Neural cell (in vitro differentiated cells): ENCODE data around the gene PYGM. TPM values are rescaled to one million over a fixed set of nuclear protein-coding genes. Genes with fewer than 3 reads are reported as not detected.

Experiments used
- H2AFZ ChIP-seq: fragments of 200-600, 300-800 bp; sonication (generic), shearing (Covaris generic); 2 replicates; pipeline ENCODE4 v1.6.0; 2014; ENCODE audit warnings: low read depth, mild to moderate bottlenecking, antibody characterized with exemption, low read length, moderate library complexity
- H3F3A ChIP-seq: fragments of 200-600 bp; shearing (Covaris generic); 2 replicates; pipeline ENCODE4 v1.6.1; 2016; ENCODE audit warnings: mild to moderate bottlenecking, moderate library complexity, mixed read lengths, antibody characterized with exemption, low read length; ENCODE audit not compliant: insufficient read depth, poor library complexity, severe bottlenecking
- H3K27ac ChIP-seq: fragments of 200-600, 300-800 bp; sonication (generic), shearing (Covaris generic); 2 replicates; pipeline ENCODE4 v1.5.1; 2014; ENCODE audit warnings: mild to moderate bottlenecking, low read length, moderate library complexity
- H3K27me3 ChIP-seq: fragments of 300-800, 200-600 bp; sonication (generic), shearing (Covaris generic); 2 replicates; pipeline ENCODE4 v1.6.0; 2014; ENCODE audit warnings: mild to moderate bottlenecking, low read depth, low read length, moderate library complexity; ENCODE audit not compliant: insufficient read depth
- H3K36me3 ChIP-seq: fragments of 300-800, 200-600 bp; sonication (generic), shearing (Covaris generic); 2 replicates; pipeline ENCODE4 v1.5.1; 2014; ENCODE audit warnings: mild to moderate bottlenecking, antibody characterized with exemption, low read length, moderate library complexity; ENCODE audit not compliant: insufficient read depth
- H3K4me2 ChIP-seq: fragments of 300-800, 200-600 bp; sonication (generic), shearing (Covaris generic); 2 replicates; pipeline ENCODE4 v1.6.0; 2014; ENCODE audit warnings: mild to moderate bottlenecking, low read length
- H3K4me3 ChIP-seq: fragments of 300-800, 200-600 bp; sonication (generic), shearing (Covaris generic); 2 replicates; pipeline ENCODE4 v1.5.1; 2014; ENCODE audit warnings: mild to moderate bottlenecking, low read length, moderate library complexity
- H3K79me2 ChIP-seq: fragments of 200-600 bp; shearing (Covaris generic); replicated peaks from 2 replicates; pipeline ENCODE4 v1.6.0; 2014; ENCODE audit warnings: mild to moderate bottlenecking, low read length, moderate library complexity; ENCODE audit not compliant: insufficient read depth
- H3K9ac ChIP-seq: fragments of 300-800, 200-600 bp; sonication (generic), shearing (Covaris generic); 2 replicates; pipeline ENCODE4 v1.6.1; 2016; ENCODE audit warnings: mild to moderate bottlenecking, low read length, mixed read lengths
- H3K9me2 ChIP-seq: fragments of 200-600 bp; shearing (Covaris generic); 2 replicates; pipeline ENCODE4 v1.6.1; 2016; ENCODE audit warnings: mild to moderate bottlenecking, low read length, mixed read lengths; ENCODE audit not compliant: insufficient read depth
- H3K9me3 ChIP-seq: fragments of 200-600, 300-800 bp; sonication (generic), shearing (Covaris generic); 2 replicates; pipeline ENCODE4 v1.6.1; 2016; ENCODE audit warnings: mild to moderate bottlenecking, mixed run types, low read length, moderate library complexity, mixed read lengths
- H4K20me1 ChIP-seq: fragments of 200-600 bp; shearing (Covaris generic); 2 replicates; pipeline ENCODE4 v1.6.1; 2016; ENCODE audit warnings: mild to moderate bottlenecking, mixed run types; ENCODE audit not compliant: insufficient read depth
- EP300 ChIP-seq: fragments of 450-650 bp; conservative IDR thresholded peaks from 2 replicates; pipeline ENCODE4 v1.6.1; 2014; ENCODE audit warnings: antibody characterized with exemption, mild to moderate bottlenecking, moderate library complexity; ENCODE audit not compliant: poor library complexity, severe bottlenecking
- EZH2 ChIP-seq: fragments of 200-600, 300-800 bp; shearing (Covaris generic), sonication (generic); IDR thresholded peaks from 2 replicates; pipeline ENCODE4 v1.6.1; 2014; ENCODE audit warnings: antibody characterized with exemption, low read length, borderline replicate concordance, mild to moderate bottlenecking; ENCODE audit not compliant: insufficient read depth, poor library complexity, severe bottlenecking
- MXI1 ChIP-seq: fragments of 450-650 bp; conservative IDR thresholded peaks from 2 replicates; pipeline ENCODE4 v1.6.1; 2014; ENCODE audit warnings: antibody characterized with exemption, mild to moderate bottlenecking; ENCODE audit not compliant: poor library complexity, severe bottlenecking
- POLR2AphosphoS5 ChIP-seq: IDR thresholded peaks from 2 replicates; pipeline ENCODE4 v1.6.1; 2012
- RAD21 ChIP-seq: fragments of 450-650 bp; conservative IDR thresholded peaks from 2 replicates; pipeline ENCODE4 v1.6.1; 2014; ENCODE audit warnings: antibody characterized with exemption, mild to moderate bottlenecking, moderate library complexity
- SMC3 ChIP-seq: fragments of 450-650 bp; conservative IDR thresholded peaks from 2 replicates; pipeline ENCODE4 v1.6.1; 2014; ENCODE audit warnings: antibody characterized with exemption, mild to moderate bottlenecking, moderate library complexity; ENCODE audit not compliant: poor library complexity
- TAF1 ChIP-seq: IDR thresholded peaks from 2 replicates; pipeline ENCODE4 v1.6.1; 2012; ENCODE audit warnings: low read depth
- polyA plus RNA-seq: library from polyadenylated mRNA; depleted of rRNA; stranded (reverse); fragments of >200 nt; gene quantifications from 2 replicates; pipeline ENCODE4 v1.2.3, GENCODE V29; 2014
- TF ChIP-seq, protein P1 (sequence below): fragments of 450-650 bp; IDR thresholded peaks from 2 replicates; pipeline ENCODE4 v1.5.1; 2014; ENCODE audit warnings: antibody characterized with exemption, mild to moderate bottlenecking, moderate library complexity; ENCODE audit not compliant: poor library complexity, severe bottlenecking
- TF ChIP-seq, protein P2 (sequence below): IDR thresholded peaks from 2 replicates; pipeline ENCODE4 v1.6.1; 2012; ENCODE audit warnings: borderline replicate concordance

Gene PYGM
- polyA plus RNA-seq, 1 donor from 2014 or later, result 0.43 TPM

DNA sequence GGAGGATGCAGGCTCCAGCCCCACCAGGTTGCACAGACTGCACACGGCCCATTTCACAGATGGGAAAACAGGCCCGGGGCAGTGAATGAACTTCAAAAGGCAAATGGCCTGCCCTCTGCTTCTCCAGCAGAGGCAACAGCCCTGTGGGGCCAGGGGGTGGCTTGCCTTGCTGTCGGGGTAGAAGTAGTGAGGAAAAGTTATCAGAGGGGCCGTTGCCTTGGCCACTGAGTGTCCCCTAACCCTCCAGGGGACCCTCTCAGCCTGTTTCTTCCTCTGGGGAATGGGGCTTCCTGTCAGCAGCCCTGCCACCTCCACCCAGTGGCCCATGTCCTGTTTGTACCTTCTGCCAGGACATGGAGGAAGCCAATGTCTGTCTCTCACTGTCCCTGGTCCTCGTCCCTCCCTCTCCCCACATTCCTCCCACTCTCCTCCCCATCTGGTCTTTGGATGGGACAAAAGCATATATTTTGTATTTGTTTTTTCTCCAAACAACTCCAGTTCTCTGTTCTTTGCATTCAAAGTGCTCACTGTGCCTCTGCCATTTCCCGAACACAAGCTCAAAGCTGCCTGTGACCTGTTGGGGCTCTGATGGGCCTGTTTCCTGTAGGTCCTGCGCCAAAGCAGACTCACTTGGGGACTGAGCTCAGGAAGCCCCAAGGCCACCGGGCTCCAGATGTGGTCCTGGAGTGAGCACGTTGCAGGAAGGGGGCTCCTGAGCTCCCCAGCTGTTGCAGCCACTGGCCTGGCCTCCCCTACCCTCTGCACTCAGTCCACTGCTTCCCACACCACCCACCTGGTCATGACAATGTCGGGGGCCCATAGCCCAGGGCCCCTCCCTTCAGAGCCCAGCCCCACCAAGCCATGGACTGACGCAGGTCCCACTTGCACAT, 33.7 kb upstream of the PYGM start:
- no peak overlapping the region for H2AFZ ChIP-seq
- TF ChIP-seq EP300 (no peak), RAD21 (no peak), MXI1 (no peak), TAF1 (no peak), EZH2 (no peak), SMC3 (no peak), POLR2AphosphoS5 (no peak)
- TF ChIP-seq, protein P1, sequence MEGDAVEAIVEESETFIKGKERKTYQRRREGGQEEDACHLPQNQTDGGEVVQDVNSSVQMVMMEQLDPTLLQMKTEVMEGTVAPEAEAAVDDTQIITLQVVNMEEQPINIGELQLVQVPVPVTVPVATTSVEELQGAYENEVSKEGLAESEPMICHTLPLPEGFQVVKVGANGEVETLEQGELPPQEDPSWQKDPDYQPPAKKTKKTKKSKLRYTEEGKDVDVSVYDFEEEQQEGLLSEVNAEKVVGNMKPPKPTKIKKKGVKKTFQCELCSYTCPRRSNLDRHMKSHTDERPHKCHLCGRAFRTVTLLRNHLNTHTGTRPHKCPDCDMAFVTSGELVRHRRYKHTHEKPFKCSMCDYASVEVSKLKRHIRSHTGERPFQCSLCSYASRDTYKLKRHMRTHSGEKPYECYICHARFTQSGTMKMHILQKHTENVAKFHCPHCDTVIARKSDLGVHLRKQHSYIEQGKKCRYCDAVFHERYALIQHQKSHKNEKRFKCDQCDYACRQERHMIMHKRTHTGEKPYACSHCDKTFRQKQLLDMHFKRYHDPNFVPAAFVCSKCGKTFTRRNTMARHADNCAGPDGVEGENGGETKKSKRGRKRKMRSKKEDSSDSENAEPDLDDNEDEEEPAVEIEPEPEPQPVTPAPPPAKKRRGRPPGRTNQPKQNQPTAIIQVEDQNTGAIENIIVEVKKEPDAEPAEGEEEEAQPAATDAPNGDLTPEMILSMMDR, result no peak
- TF ChIP-seq, protein P2, sequence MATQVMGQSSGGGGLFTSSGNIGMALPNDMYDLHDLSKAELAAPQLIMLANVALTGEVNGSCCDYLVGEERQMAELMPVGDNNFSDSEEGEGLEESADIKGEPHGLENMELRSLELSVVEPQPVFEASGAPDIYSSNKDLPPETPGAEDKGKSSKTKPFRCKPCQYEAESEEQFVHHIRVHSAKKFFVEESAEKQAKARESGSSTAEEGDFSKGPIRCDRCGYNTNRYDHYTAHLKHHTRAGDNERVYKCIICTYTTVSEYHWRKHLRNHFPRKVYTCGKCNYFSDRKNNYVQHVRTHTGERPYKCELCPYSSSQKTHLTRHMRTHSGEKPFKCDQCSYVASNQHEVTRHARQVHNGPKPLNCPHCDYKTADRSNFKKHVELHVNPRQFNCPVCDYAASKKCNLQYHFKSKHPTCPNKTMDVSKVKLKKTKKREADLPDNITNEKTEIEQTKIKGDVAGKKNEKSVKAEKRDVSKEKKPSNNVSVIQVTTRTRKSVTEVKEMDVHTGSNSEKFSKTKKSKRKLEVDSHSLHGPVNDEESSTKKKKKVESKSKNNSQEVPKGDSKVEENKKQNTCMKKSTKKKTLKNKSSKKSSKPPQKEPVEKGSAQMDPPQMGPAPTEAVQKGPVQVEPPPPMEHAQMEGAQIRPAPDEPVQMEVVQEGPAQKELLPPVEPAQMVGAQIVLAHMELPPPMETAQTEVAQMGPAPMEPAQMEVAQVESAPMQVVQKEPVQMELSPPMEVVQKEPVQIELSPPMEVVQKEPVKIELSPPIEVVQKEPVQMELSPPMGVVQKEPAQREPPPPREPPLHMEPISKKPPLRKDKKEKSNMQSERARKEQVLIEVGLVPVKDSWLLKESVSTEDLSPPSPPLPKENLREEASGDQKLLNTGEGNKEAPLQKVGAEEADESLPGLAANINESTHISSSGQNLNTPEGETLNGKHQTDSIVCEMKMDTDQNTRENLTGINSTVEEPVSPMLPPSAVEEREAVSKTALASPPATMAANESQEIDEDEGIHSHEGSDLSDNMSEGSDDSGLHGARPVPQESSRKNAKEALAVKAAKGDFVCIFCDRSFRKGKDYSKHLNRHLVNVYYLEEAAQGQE, result no peak
- H3K4me3 ChIP-seq, result no peak overlapping the region
- H4K20me1 ChIP-seq, result no peaks in the 10 kb centered on the region
- no peak overlapping the region for H3K9ac ChIP-seq
- no peaks in the 10 kb centered on the region for H3K9me2 ChIP-seq
- no peak overlapping the region for H3K4me2 ChIP-seq
- H3K79me2 ChIP-seq, result no peaks in the 10 kb centered on the region
- no peaks in the 10 kb centered on the region for H3F3A ChIP-seq
- no peaks in the 10 kb centered on the region for H3K36me3 ChIP-seq
- H3K27me3 ChIP-seq, result no peaks in the 10 kb centered on the region
- H3K9me3 ChIP-seq, result no peaks in the 10 kb centered on the region
- H3K27ac ChIP-seq, result no peak overlapping the region

DNA sequence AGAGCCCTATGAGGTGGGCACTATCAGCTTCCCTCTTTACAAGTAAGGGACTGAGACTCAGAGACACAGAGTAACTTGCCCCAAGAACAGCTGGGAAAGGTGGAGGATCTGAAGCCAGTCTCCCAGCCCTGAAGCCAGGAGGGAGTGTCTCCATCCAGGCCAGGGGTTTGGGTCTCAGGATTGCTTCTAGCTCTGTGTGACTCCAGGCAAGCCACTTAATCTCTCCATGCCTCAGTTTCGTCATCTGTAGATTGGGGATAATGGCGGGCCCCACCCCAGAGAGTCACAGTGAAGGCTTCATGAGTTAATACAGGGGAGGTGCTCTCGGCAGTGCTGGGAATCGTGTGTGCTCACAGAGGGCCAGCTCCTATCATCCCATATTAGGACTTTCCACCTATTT, 32.7 kb upstream of the PYGM start:
- H3K36me3 ChIP-seq, result no peaks in the 10 kb centered on the region
- no peak for TF ChIP-seq RAD21
- no peak for TF ChIP-seq EZH2
- no peak for TF ChIP-seq EP300
- TF ChIP-seq, protein P2, result no peak
- TF ChIP-seq, protein P1, result no peak
- no peak for TF ChIP-seq MXI1
- no peak for TF ChIP-seq TAF1
- no peak for TF ChIP-seq POLR2AphosphoS5
- H3K4me3 ChIP-seq, result no peak overlapping the region
- H3F3A ChIP-seq, result no peaks in the 10 kb centered on the region
- no peaks in the 10 kb centered on the region for H3K27me3 ChIP-seq
- H3K27ac ChIP-seq, result no peak overlapping the region
- H3K4me2 ChIP-seq, result no peak overlapping the region
- H3K9me3 ChIP-seq, result no peaks in the 10 kb centered on the region
- H2AFZ ChIP-seq, result no peak overlapping the region
- H3K9ac ChIP-seq, result no peak overlapping the region
- H3K9me2 ChIP-seq, result no peaks in the 10 kb centered on the region
- H4K20me1 ChIP-seq, result no peaks in the 10 kb centered on the region
- no peaks in the 10 kb centered on the region for H3K79me2 ChIP-seq
